HG02642 (cell line): ENCODE data around the gene YPEL1.
"Not testable (repeated sequence)": the region's sequence is repeated elsewhere in the genome, so short reads cannot be mapped to it uniquely, and the experiment has no call there.

Experiments
- ATAC-seq: cut with Tn5 transposase; IDR thresholded peaks from one replicate; pipeline ENCODE4 v1.9.1; 2021; ENCODE audit warnings: mild to moderate bottlenecking; ENCODE audit not compliant: unreplicated experiment, poor library complexity

The YPEL1 gene

GRCh38 chr22:21702094-21702493, 33.5 kb downstream of the YPEL1 start:
- no peak for ATAC-seq

DNA sequence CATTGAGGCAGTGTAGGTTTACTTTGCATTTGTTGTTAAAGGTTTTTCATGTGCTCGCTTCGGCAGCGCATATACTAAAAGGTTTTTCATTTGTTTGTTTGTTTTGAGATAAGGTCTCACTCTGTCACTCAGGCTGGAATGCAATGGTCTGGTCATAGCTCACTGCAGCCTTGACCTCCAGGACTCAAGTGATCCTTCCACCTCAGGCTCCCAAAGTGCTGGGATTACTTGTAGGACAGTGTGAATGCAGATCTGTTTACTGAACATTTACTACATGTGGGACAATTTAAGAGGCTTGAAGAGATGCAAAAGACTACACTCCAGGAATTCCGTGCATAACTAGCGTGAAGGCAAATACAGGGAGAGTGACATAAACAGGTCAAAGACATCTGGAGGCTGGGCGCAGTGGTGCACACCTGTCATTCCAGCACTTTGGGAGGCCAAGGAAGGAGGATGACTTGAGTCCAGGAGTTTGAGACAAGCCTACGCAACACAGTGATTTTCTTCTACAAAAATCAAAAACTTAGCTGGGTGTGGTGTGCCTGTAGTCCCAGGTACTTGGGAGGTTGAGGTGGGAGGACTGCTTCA, 34.1 kb downstream of the YPEL1 start:
- no peak for ATAC-seq

GRCh38 chr22:21700822-21701221, 34.8 kb downstream of the YPEL1 start:
- ATAC-seq = no peak

- ATAC-seq = no peak
These were observed 36.0 kb downstream of the YPEL1 start for GRCh38 chr22:21699643-21700042.

DNA sequence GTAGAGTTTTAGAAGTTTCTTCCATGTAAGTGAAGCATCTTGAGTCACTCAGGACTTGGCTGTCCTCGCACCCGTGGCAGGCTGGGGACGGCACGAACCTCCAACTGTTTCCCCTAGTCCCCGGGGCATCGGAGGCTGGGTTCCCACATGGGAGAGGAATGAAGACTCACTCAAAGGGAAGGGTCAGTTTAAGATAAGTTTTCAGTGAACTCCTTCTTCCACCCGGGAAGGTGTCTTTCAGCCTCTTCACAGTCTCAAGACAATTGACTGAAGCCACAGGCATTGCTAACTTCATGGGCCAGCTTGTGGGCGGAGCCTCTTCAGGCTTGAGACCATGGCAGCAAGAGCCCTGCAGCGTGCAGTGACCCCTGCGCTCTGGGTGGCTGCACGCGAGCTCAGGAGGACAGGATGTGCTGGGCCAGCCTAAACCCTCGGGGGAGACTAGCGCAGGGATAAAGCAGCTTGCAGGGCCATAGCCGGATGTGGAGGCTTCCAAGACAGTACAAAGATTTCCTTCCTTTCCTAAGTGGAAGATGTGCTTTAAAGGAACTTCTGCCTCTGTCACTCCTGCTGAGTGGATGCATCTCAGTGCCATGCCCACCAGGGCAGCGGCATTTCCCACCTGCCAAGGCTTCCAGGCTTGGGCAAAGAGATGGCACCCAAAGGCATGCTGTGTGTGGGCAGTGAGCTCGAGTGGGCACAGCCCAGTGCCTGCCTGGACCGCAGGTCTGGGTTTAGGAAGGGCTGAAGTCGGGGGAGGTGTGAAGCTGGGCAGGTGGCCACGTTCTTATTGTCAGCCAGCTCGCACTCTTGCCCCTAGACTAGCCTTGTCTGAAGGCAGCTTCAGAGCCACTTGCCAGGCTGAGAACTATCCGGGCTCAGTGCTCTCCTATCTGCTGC, 36.9 kb downstream of the YPEL1 start:
- no peak for ATAC-seq

DNA sequence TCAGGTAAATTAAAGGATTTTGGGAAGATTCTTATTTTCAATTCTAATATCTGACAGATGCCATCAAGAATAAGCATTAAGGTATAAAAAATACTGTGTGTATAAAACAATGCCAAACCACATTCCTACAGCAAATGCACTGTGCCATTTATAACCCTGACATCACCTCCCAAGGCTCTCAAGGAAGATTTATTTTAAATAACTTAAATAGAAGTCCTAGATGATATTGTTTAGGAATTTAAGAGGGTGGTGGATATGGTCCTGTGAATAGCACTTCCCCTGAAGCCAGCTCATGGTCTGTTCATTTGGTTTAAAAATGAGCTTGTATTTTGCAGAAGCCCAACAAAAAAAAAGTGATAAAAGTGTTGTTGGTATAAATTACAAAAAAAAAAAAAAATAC, 37.7 kb downstream of the YPEL1 start:
- ATAC-seq = no peak

- no peak for ATAC-seq
These were observed 38.4 kb downstream of the YPEL1 start for GRCh38 chr22:21697021-21697771.

GRCh38 chr22:21696115-21696514, 39.5 kb downstream of the YPEL1 start:
- ATAC-seq = no peak

DNA sequence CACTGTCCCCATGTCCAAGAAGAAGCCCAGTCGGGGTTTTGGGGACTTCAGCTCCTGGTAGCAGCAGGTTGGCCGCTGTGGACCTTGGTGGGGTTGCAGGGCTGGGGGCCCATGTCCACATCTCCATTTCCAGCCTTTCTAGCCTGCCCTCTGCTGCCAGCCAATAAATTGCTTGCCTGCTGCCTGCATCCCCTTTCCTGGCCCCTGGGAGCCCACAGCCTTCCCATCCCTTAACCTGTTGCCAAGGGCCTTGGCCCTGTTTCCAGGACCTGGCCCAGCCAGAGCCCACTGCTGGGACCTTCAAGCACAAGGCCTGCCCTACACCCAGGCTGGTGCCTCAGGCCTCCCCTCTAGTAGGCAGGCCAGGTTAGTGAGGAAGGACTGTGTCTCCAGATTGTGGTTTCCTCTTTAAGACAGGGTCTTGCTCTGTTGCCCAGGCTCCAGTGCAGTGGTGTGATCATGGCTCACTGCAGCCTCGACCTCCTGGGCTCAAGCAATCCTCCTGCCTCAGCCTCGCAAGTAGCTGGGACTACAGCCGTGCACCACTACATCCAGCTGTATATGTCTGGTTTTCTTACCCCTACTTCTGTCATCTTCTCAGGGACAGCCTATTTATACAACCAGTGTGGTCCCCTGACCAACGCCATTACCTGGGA, 40.0 kb downstream of the YPEL1 start:
- ATAC-seq = no peak

GRCh38 chr22:21694795-21695429, 40.7 kb downstream of the YPEL1 start:
- ATAC-seq = no peak

GRCh38 chr22:21694394-21694793, 41.2 kb downstream of the YPEL1 start:
- no peak for ATAC-seq

GRCh38 chr22:21693999-21694341, 41.6 kb downstream of the YPEL1 start:
- no peak for ATAC-seq

DNA sequence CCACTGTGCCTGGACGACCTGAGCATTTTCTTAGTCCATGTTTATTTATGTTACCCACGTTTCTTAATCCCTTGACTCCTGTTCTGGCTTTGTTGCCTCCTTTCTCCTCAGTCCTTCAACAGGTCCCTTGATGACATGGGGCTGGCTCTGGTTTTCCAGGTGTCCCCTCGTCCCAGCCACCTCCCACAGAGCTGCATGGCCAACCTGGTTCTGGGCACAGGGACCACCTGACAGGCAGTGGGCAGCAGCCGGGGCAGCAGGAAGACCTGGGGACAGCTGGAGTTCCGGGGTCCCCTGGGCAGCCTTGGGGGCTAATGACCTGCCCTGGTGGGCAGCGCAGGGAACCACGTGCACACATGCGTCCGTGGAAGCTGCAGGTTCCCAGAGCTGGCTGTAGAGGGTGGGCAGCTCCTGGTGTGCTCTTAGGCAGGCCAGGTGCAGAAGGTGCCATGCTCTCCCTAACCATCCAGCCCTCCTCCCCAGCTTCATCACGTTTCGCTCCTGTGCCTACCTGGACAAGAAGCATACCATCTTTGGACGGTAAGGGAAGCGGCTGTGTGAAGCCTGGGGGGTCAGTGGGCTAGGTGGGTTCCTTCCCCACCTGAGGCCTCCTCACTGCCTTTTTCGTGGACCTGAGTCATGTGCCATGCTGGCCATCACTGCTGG, 42.1 kb downstream of the YPEL1 start:
- no peak for ATAC-seq

GRCh38 chr22:21692856-21693255, 42.7 kb downstream of the YPEL1 start:
- not testable (repeated sequence) for ATAC-seq

GRCh38 chr22:21691816-21692215, 43.8 kb downstream of the YPEL1 start:
- no peak for ATAC-seq

DNA sequence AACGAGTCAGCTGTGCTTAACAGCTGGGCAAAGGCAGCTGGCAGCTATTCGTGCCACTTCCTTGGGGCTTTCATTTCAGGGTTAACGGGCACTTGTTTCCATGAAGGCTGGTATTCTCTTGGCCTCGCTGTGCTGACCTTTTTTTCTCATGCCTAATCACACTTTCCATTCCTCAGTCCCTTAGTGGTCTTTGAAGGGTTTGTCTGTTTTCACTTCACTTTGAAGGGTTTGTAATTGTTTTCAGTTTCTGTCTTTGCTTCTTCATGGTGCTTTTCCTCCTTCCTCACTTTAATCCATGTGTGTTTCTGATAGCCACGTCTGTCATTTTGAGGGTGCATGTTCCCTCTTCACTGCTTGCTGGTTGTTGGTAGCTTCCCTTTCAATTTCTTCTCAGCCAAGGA, 45.2 kb downstream of the YPEL1 start:
- ATAC-seq = no peak

DNA sequence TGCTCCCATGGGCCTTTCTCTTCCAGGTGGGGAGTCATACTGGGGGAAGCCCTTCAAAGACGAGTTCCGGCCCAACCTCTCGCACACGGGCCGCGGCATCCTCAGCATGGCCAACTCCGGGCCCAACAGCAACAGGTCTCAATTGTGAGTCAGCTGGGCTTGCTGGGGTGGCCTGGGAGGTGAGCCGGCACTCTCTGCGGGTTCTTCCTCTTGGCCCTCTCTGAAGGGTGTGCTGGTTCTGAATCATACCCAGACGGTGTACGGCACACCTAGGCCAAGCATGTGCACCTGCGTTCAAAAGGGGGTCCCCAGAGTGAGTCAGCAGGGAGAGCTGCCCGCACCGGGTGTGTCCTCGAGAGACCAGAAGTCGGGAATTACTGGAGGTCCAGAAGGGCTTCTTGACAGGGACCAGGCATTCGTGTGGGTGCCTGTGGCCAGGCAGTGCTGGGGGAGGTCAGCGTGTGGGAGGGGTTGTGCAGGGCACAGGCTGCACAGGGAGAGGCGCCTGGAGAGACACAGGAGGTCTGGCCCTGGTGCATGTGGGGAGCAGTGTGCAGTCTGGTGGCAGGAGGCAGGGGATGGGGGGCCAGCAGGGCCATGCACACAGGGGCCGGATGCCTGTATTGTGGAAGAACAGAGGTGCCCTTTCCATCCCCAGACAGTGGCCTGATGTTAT, 46.8 kb downstream of the YPEL1 start:
- no peak for ATAC-seq

- ATAC-seq = no peak
These were observed 47.3 kb downstream of the YPEL1 start for GRCh38 chr22:21688341-21688705.

GRCh38 chr22:21687685-21688259, 47.8 kb downstream of the YPEL1 start:
- no peak for ATAC-seq
